Fibroblast of pulmonary artery (primary cell): ENCODE data around the gene BEND7.

ENCODE experiments used
- DNase-seq: peaks from one replicate; pipeline ENCODE4 v3.0.0-alpha.2; 2010; ENCODE audit warnings: low read depth
- H3K4me3 ChIP-seq: replicated peaks from 2 replicates; pipeline ENCODE4 v1.5.1; 2011; ENCODE audit warnings: low read depth, mild to moderate bottlenecking, control low read depth, low read length, moderate library complexity
- TF ChIP-seq, protein P1 (sequence below): IDR thresholded peaks from 2 replicates; pipeline ENCODE4 v1.5.1; 2011; ENCODE audit warnings: mild to moderate bottlenecking, control low read depth, low read length, inconsistent platforms; ENCODE audit errors: missing control alignments

BEND7 gene

DNA sequence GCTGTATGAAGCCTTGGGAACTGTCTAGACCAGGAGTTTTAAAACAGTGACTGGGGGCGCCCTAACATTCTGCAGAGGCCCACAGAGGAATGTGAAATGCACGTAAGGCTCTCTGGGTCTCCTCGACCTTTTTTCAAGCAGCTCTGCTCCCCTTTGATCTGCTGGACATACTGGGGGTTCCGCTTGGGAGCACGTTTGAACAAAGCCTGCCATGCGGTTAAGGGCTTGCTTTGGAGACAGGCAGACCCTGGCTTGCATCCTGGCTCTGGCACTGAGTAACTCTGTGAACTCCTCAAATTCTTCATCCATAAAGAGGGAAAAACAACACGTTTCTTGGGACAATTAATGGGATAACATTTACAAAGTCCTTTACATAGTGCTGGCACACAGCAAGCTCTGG is 7.8 kb downstream of the BEND7 start:
- no peak overlapping the region for H3K4me3 ChIP-seq
- TF ChIP-seq, protein P1, sequence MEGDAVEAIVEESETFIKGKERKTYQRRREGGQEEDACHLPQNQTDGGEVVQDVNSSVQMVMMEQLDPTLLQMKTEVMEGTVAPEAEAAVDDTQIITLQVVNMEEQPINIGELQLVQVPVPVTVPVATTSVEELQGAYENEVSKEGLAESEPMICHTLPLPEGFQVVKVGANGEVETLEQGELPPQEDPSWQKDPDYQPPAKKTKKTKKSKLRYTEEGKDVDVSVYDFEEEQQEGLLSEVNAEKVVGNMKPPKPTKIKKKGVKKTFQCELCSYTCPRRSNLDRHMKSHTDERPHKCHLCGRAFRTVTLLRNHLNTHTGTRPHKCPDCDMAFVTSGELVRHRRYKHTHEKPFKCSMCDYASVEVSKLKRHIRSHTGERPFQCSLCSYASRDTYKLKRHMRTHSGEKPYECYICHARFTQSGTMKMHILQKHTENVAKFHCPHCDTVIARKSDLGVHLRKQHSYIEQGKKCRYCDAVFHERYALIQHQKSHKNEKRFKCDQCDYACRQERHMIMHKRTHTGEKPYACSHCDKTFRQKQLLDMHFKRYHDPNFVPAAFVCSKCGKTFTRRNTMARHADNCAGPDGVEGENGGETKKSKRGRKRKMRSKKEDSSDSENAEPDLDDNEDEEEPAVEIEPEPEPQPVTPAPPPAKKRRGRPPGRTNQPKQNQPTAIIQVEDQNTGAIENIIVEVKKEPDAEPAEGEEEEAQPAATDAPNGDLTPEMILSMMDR = no peak
- no peak for DNase-seq

DNA sequence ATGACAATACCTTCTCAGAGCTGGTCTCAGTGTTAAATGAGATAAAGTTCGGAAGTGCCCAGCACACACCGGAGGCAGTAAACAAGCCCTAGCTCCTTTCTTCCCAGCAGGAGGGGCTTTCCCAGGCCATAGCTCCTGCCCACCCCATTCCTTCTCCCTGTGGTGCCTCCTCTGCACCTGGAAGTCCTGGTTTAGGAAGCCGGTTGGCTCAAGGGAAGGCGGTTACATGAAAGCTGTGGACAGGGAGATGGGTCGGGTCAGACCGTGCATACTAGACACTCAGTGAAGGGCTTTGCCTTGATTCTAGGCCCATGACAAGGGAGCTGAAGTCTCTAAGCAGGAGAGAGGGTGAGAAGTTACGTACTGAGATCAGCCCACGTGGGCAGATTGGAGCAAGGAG is 8.6 kb downstream of the BEND7 start:
- TF ChIP-seq, protein P1 = no peak
- no peak overlapping the region for H3K4me3 ChIP-seq
- DNase-seq = no peak

DNA sequence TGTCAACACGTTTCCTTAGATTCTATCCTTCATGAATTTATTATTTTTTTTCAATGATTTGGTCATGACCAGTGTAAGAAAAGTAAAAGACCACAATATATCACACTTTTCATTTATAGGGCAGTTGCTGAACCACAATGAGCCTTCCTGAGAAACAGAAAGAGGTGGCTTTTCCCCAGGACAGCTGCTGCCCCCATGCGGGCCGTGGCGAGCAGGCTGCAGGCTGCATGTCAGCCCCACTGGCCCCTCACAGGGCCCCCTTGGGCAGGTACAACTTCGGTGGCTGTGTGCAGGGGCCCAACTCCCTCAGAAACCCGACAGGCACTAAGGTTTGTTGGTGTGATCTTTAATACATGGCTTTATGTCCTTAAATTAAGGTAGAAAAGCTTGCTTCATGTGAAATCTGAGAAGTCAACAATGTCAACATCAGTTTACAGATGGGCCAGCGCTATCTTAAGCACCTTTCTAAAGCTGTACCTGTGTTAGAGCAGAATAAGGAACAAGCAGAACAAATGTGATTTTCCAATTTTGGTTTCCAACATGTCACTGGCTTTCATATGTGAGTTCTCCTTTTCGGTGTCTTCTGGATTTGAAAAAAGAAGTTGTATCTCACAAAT is 10.6 kb downstream of the BEND7 start:
- TF ChIP-seq, protein P1 = peak; percentile 64
- DNase-seq = peak; percentile 36

DNA sequence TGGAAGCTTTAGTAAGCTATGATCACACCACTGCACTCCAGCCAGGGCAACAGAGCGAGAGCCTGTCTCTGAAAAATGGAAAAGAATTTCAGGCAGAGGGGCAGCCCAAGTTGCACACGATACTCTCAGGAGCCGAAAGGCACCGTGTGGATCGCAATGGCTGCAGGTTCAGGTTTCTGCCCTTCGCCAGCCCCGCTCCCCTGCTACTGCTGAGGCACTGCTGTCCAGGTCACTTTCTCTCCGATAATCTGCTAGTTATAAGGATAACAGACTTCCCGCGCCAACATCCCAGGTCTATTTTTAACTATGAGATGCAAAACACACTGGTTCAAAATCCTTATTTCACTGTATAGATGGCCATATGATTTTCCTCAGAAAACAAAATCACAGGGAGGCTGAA is 11.1 kb downstream of the BEND7 start:
- no peak for DNase-seq
- H3K4me3 ChIP-seq = no peak overlapping the region
- TF ChIP-seq, protein P1 = no peak

More for the DNA sequence above, 10.6 kb downstream of the BEND7 start:
- H3K4me3 ChIP-seq = no peak overlapping the region

DNA sequence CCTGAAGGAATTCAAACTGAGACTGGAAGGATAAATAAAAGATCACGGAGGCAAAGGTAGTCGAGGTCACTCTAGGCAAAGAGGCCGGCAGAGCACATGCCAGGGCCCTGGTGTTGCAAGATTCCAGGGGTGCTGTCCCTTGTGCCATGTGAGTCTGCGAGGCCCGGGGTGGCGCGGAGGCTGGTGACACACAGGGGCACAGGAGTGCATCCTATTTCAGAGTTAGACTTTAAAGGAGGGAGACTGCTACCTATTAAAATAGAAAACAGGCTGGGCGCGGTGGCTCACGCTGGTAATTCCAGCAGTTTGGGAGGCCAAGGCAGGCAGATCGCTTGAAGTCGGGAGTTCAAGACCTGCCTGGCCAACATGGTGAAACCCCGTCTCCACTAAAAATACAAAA is 12.6 kb downstream of the BEND7 start:
- no peak overlapping the region for H3K4me3 ChIP-seq
- TF ChIP-seq, protein P1 = no peak
- DNase-seq = no peak

DNA sequence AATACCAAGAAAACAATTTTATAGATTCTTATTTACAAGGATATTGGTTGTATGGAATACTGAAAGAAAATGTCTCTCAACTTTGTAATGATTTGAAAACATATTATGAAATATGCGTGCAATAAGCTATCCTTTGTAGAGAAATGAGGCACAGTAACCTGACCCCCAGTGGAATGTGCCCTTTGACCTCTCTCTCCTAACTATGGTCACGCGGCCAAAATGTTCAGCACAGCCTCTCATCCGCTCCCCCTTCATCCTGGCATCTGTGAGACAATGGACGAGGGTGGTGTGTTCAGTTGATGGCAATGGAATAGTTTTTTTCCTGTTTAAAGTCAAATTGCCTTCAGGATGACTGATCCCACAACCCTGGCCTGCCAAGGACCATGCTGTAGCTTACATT is 13.3 kb downstream of the BEND7 start:
- TF ChIP-seq, protein P1 = no peak

DNA sequence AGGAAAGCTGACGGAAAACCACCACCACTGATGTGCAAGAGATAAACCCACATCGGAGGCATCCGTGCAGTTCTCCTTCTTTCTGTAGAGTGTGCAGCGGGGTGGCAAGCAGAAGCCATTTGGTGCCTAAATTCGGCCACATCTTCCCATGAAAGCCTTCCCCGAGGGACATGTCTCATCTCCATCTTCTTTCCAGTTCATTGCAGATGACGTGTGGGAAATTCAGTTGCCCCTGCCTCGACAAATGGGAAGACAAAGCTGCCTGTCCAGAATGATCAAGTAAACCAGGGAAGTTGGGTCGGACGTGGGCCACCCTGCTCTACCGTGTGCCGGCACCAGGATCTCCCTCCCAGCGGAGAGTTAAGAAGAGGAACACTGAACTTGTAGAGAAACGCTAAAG is 14.5 kb downstream of the BEND7 start:
- no peak for DNase-seq
- H3K4me3 ChIP-seq = no peak overlapping the region

More for the DNA sequence above, 13.3 kb downstream of the BEND7 start:
- DNase-seq = no peak
- H3K4me3 ChIP-seq = no peak overlapping the region

More for the DNA sequence above, 14.5 kb downstream of the BEND7 start:
- TF ChIP-seq, protein P1 = no peak
